GM23248 (cell line): Measurements from ENCODE around the gene ACADSB. TPM values are rescaled to one million over a fixed set of nuclear protein-coding genes. Genes with fewer than 3 reads are reported as not detected.

Experiments
- DNase-seq: peaks from one replicate; pipeline ENCODE4 v3.0.0-alpha.2; 2015
- H2AFZ ChIP-seq: fragments of 200-600 bp; sonication (generic); 2 replicates; pipeline ENCODE4 v1.6.1; 2016; ENCODE audit warnings: antibody characterized with exemption
- H3F3A ChIP-seq: fragments of 200-600 bp; sonication (generic); 2 replicates; pipeline ENCODE4 v1.6.1; 2016; ENCODE audit warnings: mild to moderate bottlenecking, antibody characterized with exemption, mixed run types; ENCODE audit not compliant: insufficient read depth
- H3K27ac ChIP-seq: fragments of 200-600 bp; sonication (generic); 2 replicates; pipeline ENCODE4 v1.5.1; 2016; ENCODE audit warnings: mild to moderate bottlenecking
- H3K27me3 ChIP-seq: fragments of 200-600 bp; sonication (generic); replicated peaks from 2 replicates; pipeline ENCODE4 v1.6.1; 2016; ENCODE audit warnings: mild to moderate bottlenecking; ENCODE audit not compliant: insufficient read depth
- H3K36me3 ChIP-seq: fragments of 200-600 bp; sonication (generic); 2 replicates; pipeline ENCODE4 v1.6.1; 2016; ENCODE audit warnings: low read depth, mild to moderate bottlenecking
- H3K4me1 ChIP-seq: fragments of 200-600 bp; sonication (generic); 2 replicates; pipeline ENCODE4 v1.6.1; 2016; ENCODE audit warnings: mild to moderate bottlenecking; ENCODE audit not compliant: insufficient read depth
- H3K4me2 ChIP-seq: fragments of 200-600 bp; sonication (generic); one replicate; pipeline ENCODE4 v1.6.1; 2016; ENCODE audit warnings: mild to moderate bottlenecking; ENCODE audit not compliant: unreplicated experiment
- H3K4me3 ChIP-seq: fragments of 200-600 bp; sonication (generic); 2 replicates; pipeline ENCODE4 v1.5.1; 2016; ENCODE audit warnings: mild to moderate bottlenecking
- H3K79me2 ChIP-seq: fragments of 200-600 bp; sonication (generic); 2 replicates; pipeline ENCODE4 v1.6.1; 2016; ENCODE audit warnings: mild to moderate bottlenecking; ENCODE audit not compliant: insufficient read depth
- H3K9ac ChIP-seq: fragments of 200-600 bp; sonication (generic); 2 replicates; pipeline ENCODE4 v1.6.1; 2016; ENCODE audit warnings: mild to moderate bottlenecking
- H3K9me2 ChIP-seq: fragments of 200-600 bp; sonication (generic); 2 replicates; pipeline ENCODE4 v1.6.1; 2016; ENCODE audit warnings: mixed run types, mild to moderate bottlenecking, moderate library complexity; ENCODE audit not compliant: insufficient read depth
- H3K9me3 ChIP-seq: fragments of 200-600 bp; sonication (generic); one replicate; pipeline ENCODE4 v1.6.1; 2017; ENCODE audit warnings: low read depth
- H4K20me1 ChIP-seq: fragments of 200-600 bp; sonication (generic); 2 replicates; pipeline ENCODE4 v1.6.0; 2016; ENCODE audit not compliant: insufficient read depth
- EZH2 ChIP-seq: fragments of 200-600 bp; sonication (generic); IDR thresholded peaks from 2 replicates; pipeline ENCODE4 v1.6.1; 2018; ENCODE audit warnings: antibody characterized with exemption, mild to moderate bottlenecking; ENCODE audit not compliant: insufficient read depth, poor library complexity, severe bottlenecking
- EZH2phosphoT487 ChIP-seq: fragments of 200-600 bp; sonication (generic); IDR thresholded peaks from 2 replicates; pipeline ENCODE4 v1.6.1; 2018; ENCODE audit warnings: antibody characterized with exemption, moderate library complexity, mild to moderate bottlenecking, low read depth; ENCODE audit not compliant: insufficient read depth
- WGBS, 2 experiments: methylation state at CpG; one replicate each; pipeline ENCODE4 v1.1.6; 2015 to 2017; ENCODE audit warnings: low lambda C conversion rate in 2 of 2, low coverage in 1 of 2; ENCODE audit errors: missing lambda C conversion rate in 2 of 2; 5-methylcytosine and 5-hydroxymethylcytosine counted together
- in situ Hi-C: fragments of 300-500 bp; cut with MboI; formaldehyde crosslinking; loops from 2 replicates; pipeline ENCODE4 v1.15.0; 2020
- polyA plus RNA-seq: library from polyadenylated mRNA; unstranded; fragments of >200 nt; fragmentation: Nextera tagmentation; extraction: Ambion mirVana; gene quantifications from 2 replicates; pipeline ENCODE4 v1.2.1, GENCODE V29; 2016
- total RNA-seq: library from RNA; depleted of rRNA; stranded (reverse); fragments of >200 nt; shearing (Covaris generic); gene quantifications from 2 replicates; pipeline ENCODE4 v1.2.3, GENCODE V29; 2014

The ACADSB gene
- total and polyA plus RNA-seq, 2 experiments from 2014 or later, result 3.7 to 10.5 TPM

DNA sequence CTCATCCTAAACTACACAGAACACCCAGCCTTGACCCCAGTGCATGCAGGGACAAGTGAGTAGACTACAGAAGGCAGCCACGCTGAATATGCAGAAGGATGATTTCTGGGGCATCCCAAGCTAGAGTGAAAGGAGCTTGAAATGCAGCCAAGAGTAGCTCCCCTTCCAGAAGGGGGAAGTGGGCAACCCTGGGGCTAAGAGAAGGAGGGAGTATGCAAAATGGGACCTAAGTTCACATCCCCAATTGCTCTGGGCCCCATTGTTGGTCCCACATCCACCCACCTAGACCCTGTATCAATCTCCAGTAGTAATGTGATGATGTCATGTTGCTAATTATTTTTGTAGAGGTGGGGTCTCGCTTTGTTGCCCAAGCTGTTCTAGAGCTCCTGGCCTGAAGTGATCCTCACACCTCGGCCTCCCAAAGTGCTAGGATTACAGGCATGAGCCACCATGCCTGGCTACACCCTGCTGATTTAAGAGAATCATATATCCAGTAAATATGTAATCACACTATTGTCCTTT lies 34.2 kb upstream of the ACADSB start:
- no peaks in the 10 kb centered on the region for H4K20me1 ChIP-seq
- no peak overlapping the region for H3K4me3 ChIP-seq
- H2AFZ ChIP-seq, result no peak overlapping the region
- no peaks in the 10 kb centered on the region for H3K79me2 ChIP-seq
- no peaks in the 10 kb centered on the region for H3K27me3 ChIP-seq
- no peak for DNase-seq
- 56 to 71% methylated on average over 3 of the region's 3 CpGs for WGBS, 2 experiments
- H3K4me2 ChIP-seq, result no peak overlapping the region
- no peaks in the 10 kb centered on the region for H3K9me2 ChIP-seq
- no peaks in the 10 kb centered on the region for H3K4me1 ChIP-seq
- in situ Hi-C loops, result loop anchor here (25.0 kb wide), 1 partner anchor 687 kb away; no protein-coding TSS in a partner anchor
- no peak overlapping the region for H3K9ac ChIP-seq
- TF ChIP-seq EZH2 (no peak), EZH2phosphoT487 (no peak)
- no peaks in the 10 kb centered on the region for H3F3A ChIP-seq
- no peak overlapping the region for H3K27ac ChIP-seq
- no peaks in the 10 kb centered on the region for H3K9me3 ChIP-seq
- no peaks in the 10 kb centered on the region for H3K36me3 ChIP-seq

- Histone ChIP-seq H2AFZ (peak within 1 kb of the TSS; percentile 97), H3K9me3 (no peaks in the 10 kb centered on the region), H3F3A (peaks cover 7% of the 10 kb centered on the region; the same call in 1 of the 2 replicates), H3K27ac (peak within 1 kb of the TSS; percentile 89), H3K4me1 (0 out of 2 replicates have a peak, but pooled peaks cover 5% of the 10 kb centered on the region), H3K36me3 (no peaks in the 10 kb centered on the region), H4K20me1 (no peaks in the 10 kb centered on the region), H3K4me2 (peak within 1 kb of the TSS; percentile 100), H3K27me3 (no peaks in the 10 kb centered on the region), H3K9me2 (no peaks in the 10 kb centered on the region), H3K79me2 (no peaks in the 10 kb centered on the region), H3K9ac (peak within 1 kb of the TSS; percentile 93), H3K4me3 (peak within 1 kb of the TSS; percentile 97)
- TF ChIP-seq EZH2phosphoT487, result no peak
- TF ChIP-seq EZH2, result no peak
- 1 to 2% methylated on average over 67 to 71 of the region's 73 CpGs for WGBS, 2 experiments
- DNase-seq, result peak; percentile 96
- in situ Hi-C loops, result loop anchor here (25.0 kb wide), 1 partner anchor 693 kb away; no protein-coding TSS in a partner anchor
Measured at GRCh38 chr10:122980209-122981065, 28.4 kb upstream of the ACADSB start, which contains the start of gene PSTK. Gene PSTK, plus strand, starts transcription at chr10:122980401. Its CDS starts 79 bp downstream, at chr10:122980480.

GRCh38 chr10:122981066-122981464 lies 27.7 kb upstream of the ACADSB start:
- in situ Hi-C loops, result loop anchor here (25.0 kb wide), 1 partner anchor 694 kb away; no protein-coding TSS in a partner anchor
- no peaks in the 10 kb centered on the region for H3K27me3 ChIP-seq
- H3K9ac ChIP-seq, result peak overlapping the region; percentile 93
- TF ChIP-seq EZH2phosphoT487 (no peak), EZH2 (no peak)
- H3K9me2 ChIP-seq, result no peaks in the 10 kb centered on the region
- peak overlapping the region; percentile 97 for H2AFZ ChIP-seq
- peak overlapping the region; percentile 54 for H3K27ac ChIP-seq
- H4K20me1 ChIP-seq, result no peaks in the 10 kb centered on the region
- H3K4me3 ChIP-seq, result peak overlapping the region; percentile 97
- no peaks in the 10 kb centered on the region for H3K36me3 ChIP-seq
- DNase-seq, result peak; percentile 79
- no peaks in the 10 kb centered on the region for H3K9me3 ChIP-seq
- H3F3A ChIP-seq, result peaks cover 7% of the 10 kb centered on the region; the same call in 1 of the 2 replicates
- 1 to 3% methylated on average over 4 of the region's 4 CpGs for WGBS, 2 experiments
- peak overlapping the region; percentile 100 for H3K4me2 ChIP-seq
- H3K4me1 ChIP-seq, result 0 out of 2 replicates have a peak, but pooled peaks cover 5% of the 10 kb centered on the region
- H3K79me2 ChIP-seq, result no peaks in the 10 kb centered on the region

DNA sequence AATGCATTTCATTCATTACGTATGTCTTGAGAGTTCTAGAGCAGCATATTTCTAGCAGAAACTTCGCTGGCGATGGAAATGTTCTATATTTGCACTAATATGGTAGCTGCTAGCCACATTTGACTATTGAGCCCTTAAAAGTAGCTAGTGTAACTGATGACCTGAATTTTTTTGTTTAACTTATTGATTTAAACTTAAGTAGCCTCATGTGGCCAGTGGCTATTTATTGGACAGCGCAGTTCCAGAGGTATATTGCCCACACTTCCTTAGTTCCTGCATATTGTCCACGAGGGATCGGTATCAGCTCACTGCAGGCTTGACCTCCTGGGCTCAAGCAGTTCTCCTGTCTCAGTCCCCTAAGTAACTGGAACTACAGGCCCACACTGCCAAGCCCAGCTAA lies 24.9 kb upstream of the ACADSB start:
- Histone ChIP-seq H3K4me2 (no peak overlapping the region), H3K9me2 (no peaks in the 10 kb centered on the region), H3F3A (peaks cover 7% of the 10 kb centered on the region; the same call in 1 of the 2 replicates), H3K4me1 (0 out of 2 replicates have a peak, but pooled peaks cover 5% of the 10 kb centered on the region), H3K27me3 (no peaks in the 10 kb centered on the region), H3K9me3 (no peaks in the 10 kb centered on the region), H3K4me3 (no peak overlapping the region), H3K9ac (no peak overlapping the region), H2AFZ (no peak overlapping the region), H3K27ac (no peak overlapping the region), H4K20me1 (no peaks in the 10 kb centered on the region), H3K79me2 (no peaks in the 10 kb centered on the region), H3K36me3 (no peaks in the 10 kb centered on the region; the same call in 1 of the 2 replicates)
- DNase-seq, result no peak
- 87 to 93% methylated on average over 6 of the region's 6 CpGs for WGBS, 2 experiments
- TF ChIP-seq EZH2phosphoT487, result no peak
- TF ChIP-seq EZH2, result no peak
- in situ Hi-C loops, result loop anchor here (25.0 kb wide), 1 partner anchor 697 kb away; no protein-coding TSS in a partner anchor
